SK-N-SH (cell line): Measurements from ENCODE around the gene ATP11A. TPM values are rescaled to one million over a fixed set of nuclear protein-coding genes. Genes with fewer than 3 reads are reported as not detected.

ENCODE experiments used
- CTCF ChIA-PET: fragments of 300-600, 350-600 bp; formaldehyde crosslinking; extraction: SDS; loops from one replicate; lab custom pipeline; 2021; lab: Yijun Ruan, JAX
- POLR2A ChIA-PET: fragments of 350-600 bp; sonication (Branson Sonifier 250); formaldehyde crosslinking; extraction: SDS; loops from one replicate; lab custom pipeline; 2020; ENCODE audit warnings: antibody characterized with exemption, inconsistent platforms; lab: Yijun Ruan, JAX
- DNase-seq: peaks from one replicate; pipeline ENCODE4 v3.0.0; 2012
- H2AFZ ChIP-seq: fragments of 200-600 bp; sonication (generic); 2 replicates; pipeline ENCODE4 v1.8.1; 2016; ENCODE audit warnings: antibody characterized with exemption, mild to moderate bottlenecking, low read depth
- H3F3A ChIP-seq: fragments of 200-600 bp; sonication (generic); replicated peaks from 2 replicates; pipeline ENCODE3; 2016; ENCODE audit warnings: antibody characterized with exemption, mild to moderate bottlenecking; ENCODE audit not compliant: insufficient read depth
- H3K27ac ChIP-seq, 2 experiments: fragments of 200-500 bp in 1 of 2; fragments of 200-600 bp in 1 of 2; sonication (Bioruptor generic) in 1 of 2; sonication (generic), shearing (Covaris generic) in 1 of 2; 2 replicates each; pipeline versions ENCODE4 v1.5.1 to v1.6.1; 2014 to 2016; ENCODE audit warnings: low read depth in 2 of 2, inconsistent platforms in 1 of 2, low read length in 1 of 2, mild to moderate bottlenecking in 1 of 2, mixed read lengths in 1 of 2
- H3K27me3 ChIP-seq: fragments of 200-600 bp; sonication (generic), shearing (Covaris generic); 2 replicates; pipeline ENCODE4 v1.6.1; 2016; ENCODE audit warnings: mixed run types; ENCODE audit not compliant: insufficient read depth
- H3K36me3 ChIP-seq, 2 experiments: fragments of 200-500 bp in 1 of 2; fragments of 200-600 bp in 1 of 2; sonication (Bioruptor generic) in 1 of 2; sonication (generic) in 1 of 2; replicated peaks in 1 of 2; 2 replicates each; pipeline versions ENCODE3 to v1.5.1; 2014 to 2016; ENCODE audit warnings: low read length in 1 of 2, mild to moderate bottlenecking in 1 of 2; ENCODE audit not compliant: insufficient read depth in 2 of 2, control insufficient read depth in 1 of 2
- H3K4me1 ChIP-seq, 2 experiments: fragments of 200-500 bp in 1 of 2; fragments of 200-600 bp in 1 of 2; sonication (Bioruptor generic) in 1 of 2; sonication (generic), shearing (Covaris generic) in 1 of 2; 2 replicates each; pipeline versions ENCODE4 v1.5.1 to v1.6.1; 2014 to 2016; ENCODE audit warnings: low read depth in 1 of 2, low read length in 1 of 2, mixed run types in 1 of 2; ENCODE audit not compliant: insufficient read depth in 2 of 2, control insufficient read depth in 1 of 2
- H3K4me2 ChIP-seq: fragments of 200-600 bp; sonication (generic), shearing (Covaris generic); 2 replicates; pipeline ENCODE4 v1.6.1; 2017; ENCODE audit warnings: mixed run types
- H3K4me3 ChIP-seq, 2 experiments: fragments of 200-500 bp in 1 of 2; fragments of 200-600 bp in 1 of 2; sonication (Bioruptor generic) in 1 of 2; sonication (generic), shearing (Covaris generic) in 1 of 2; 2 replicates each; pipeline versions ENCODE4 v1.5.1 to v1.8.1; 2014 to 2016; ENCODE audit warnings: low read depth in 2 of 2, inconsistent platforms in 1 of 2, low read length in 1 of 2, mild to moderate bottlenecking in 1 of 2, mixed read lengths in 1 of 2, moderate library complexity in 1 of 2
- H3K79me2 ChIP-seq: fragments of 200-600 bp; sonication (generic); 2 replicates; pipeline ENCODE4 v1.8.1; 2017; ENCODE audit warnings: mild to moderate bottlenecking; ENCODE audit not compliant: insufficient read depth
- H3K9ac ChIP-seq: fragments of 200-600 bp; sonication (generic); 2 replicates; pipeline ENCODE4 v1.6.1; 2017; ENCODE audit warnings: mixed run types
- H3K9me2 ChIP-seq: fragments of 200-600 bp; sonication (generic); 2 replicates; pipeline ENCODE4 v1.6.1; 2017; ENCODE audit warnings: mixed run types
- H3K9me3 ChIP-seq: fragments of 200-600 bp; sonication (generic); 2 replicates; pipeline ENCODE4 v1.6.1; 2017; ENCODE audit warnings: mixed run types, mild to moderate bottlenecking, moderate library complexity
- H4K20me1 ChIP-seq: fragments of 200-600 bp; sonication (generic); 2 replicates; pipeline ENCODE4 v1.6.1; 2017; ENCODE audit warnings: mild to moderate bottlenecking, mixed run types; ENCODE audit not compliant: insufficient read depth
- EZH2phosphoT487 ChIP-seq: fragments of 200-600 bp; sonication (generic); IDR thresholded peaks from 2 replicates; pipeline ENCODE4 v1.6.1; 2017; ENCODE audit warnings: low read depth, mixed run types, mild to moderate bottlenecking, antibody characterized with exemption, moderate library complexity, borderline replicate concordance
- FOXM1 ChIP-seq: IDR thresholded peaks from 2 replicates; pipeline ENCODE4 v1.4.0; 2012; ENCODE audit warnings: low read depth, mild to moderate bottlenecking
- MEF2A ChIP-seq: IDR thresholded peaks from 2 replicates; pipeline ENCODE4 v1.4.0; 2012; ENCODE audit warnings: low read depth, borderline replicate concordance
- NRF1 ChIP-seq: IDR thresholded peaks from 2 replicates; pipeline ENCODE4 v1.6.1; 2012; ENCODE audit warnings: low read depth, mild to moderate bottlenecking, low read length
- PBX3 ChIP-seq: IDR thresholded peaks from 2 replicates; pipeline ENCODE4; 2012
- POLR2AphosphoS5 ChIP-seq: IDR thresholded peaks from 2 replicates; pipeline ENCODE4 v1.6.1; 2012; ENCODE audit warnings: low read depth, low read length
- SMC3 ChIP-seq: IDR thresholded peaks from 2 replicates; pipeline ENCODE4 v1.6.1; 2012; ENCODE audit warnings: low read depth, low read length, improper control_type of control experiment
- TEAD4 ChIP-seq: IDR thresholded peaks from 2 replicates; pipeline ENCODE4 v1.4.0; 2012; ENCODE audit warnings: mild to moderate bottlenecking, borderline replicate concordance; ENCODE audit not compliant: insufficient read depth
- USF2 ChIP-seq: fragments of 150-350 bp; IDR thresholded peaks from 2 replicates; pipeline ENCODE4 v1.6.1; 2017; ENCODE audit warnings: antibody characterized with exemption, low read length, low read depth, borderline replicate concordance
- YY1 ChIP-seq: IDR thresholded peaks from 2 replicates; pipeline ENCODE4 v1.4.0; 2012; ENCODE audit warnings: low read depth, mild to moderate bottlenecking
- WGBS: methylation state at CpG from one replicate; pipeline ENCODE4 v1.1.6; 2017; ENCODE audit warnings: low lambda C conversion rate; 5-methylcytosine and 5-hydroxymethylcytosine counted together
- polyA plus RNA-seq, 3 experiments: library from polyadenylated mRNA; depleted of rRNA; stranded (reverse); fragments of >200 nt; gene quantifications; 2 replicates each; pipeline ENCODE4 v1.2.3, GENCODE V29; 2012

Gene ATP11A
- polyA plus RNA-seq, 1 of the 3 experiments (the other 2 are of a cell fraction) = 4.1 TPM

DNA sequence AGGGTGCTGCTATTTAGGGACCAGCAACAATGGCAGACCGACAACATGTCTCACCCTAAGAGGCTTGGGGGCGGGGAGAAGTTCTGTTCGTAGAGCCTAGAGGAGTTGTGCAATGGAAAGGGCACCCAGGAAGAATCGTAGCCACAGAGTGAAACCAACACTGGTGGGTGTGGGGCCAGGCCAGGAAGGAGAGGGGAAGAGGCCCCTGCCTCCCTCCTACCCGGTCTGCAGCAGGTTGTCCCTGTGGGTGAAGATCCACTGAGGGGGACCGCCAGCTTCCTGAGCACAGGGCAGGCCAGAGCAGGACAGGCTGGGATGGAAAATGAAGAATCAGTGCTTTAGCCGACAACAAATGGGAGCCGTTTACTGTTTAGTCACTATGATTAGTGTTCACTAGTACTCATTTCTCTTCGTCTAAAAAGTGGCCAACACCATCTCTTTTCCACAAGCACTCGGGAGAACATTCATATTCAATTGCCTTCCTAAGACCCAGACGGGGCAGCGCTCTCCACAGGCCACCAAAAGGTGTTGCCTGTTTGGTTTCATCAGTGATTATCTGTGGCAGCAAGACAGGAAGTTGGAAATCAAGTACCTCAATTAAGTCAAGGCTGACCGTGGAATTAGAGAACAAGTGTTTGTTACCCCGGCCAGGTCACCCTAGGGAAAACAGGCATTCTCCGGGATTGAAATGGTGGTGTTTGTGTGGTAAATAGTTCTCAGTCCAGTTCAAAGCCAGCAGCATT, 1.1 kb upstream of the ATP11A start:
- peaks cover 0 to 29% of the 10 kb centered on the region in 2 experiments; a peak in 3 of 4 replicates for H3K4me1 ChIP-seq
- 0 out of 4 replicates have a peak overlapping the region, but pooled peaks of 1 of the 2 experiments have one; percentile 34 for H3K27ac ChIP-seq
- H3K4me2 ChIP-seq = peak overlapping the region; percentile 86
- H2AFZ ChIP-seq = peak overlapping the region; percentile 100; the same call in 1 of the 2 replicates
- ChIA-PET POLR2A (no interaction called here), CTCF (interaction anchor here (0.6 to 0.8 kb wide), 2 partner anchors 9 to 48 kb away, joined by 3 read pairs; no protein-coding TSS in a partner anchor)
- no peaks in the 10 kb centered on the region for H3K9me3 ChIP-seq
- H3K79me2 ChIP-seq = peaks cover 18% of the 10 kb centered on the region; the same call in 1 of the 2 replicates
- no peaks in the 10 kb centered on the region for H3F3A ChIP-seq
- TF ChIP-seq POLR2AphosphoS5 (no peak), MEF2A (no peak), NRF1 (no peak), FOXM1 (no peak), PBX3 (no peak), SMC3 (no peak), USF2 (no peak)
- no peaks in the 10 kb centered on the region for H3K27me3 ChIP-seq
- DNase-seq = no peak
- peak overlapping the region; percentile 75 to 83 for H3K4me3 ChIP-seq
- no peak overlapping the region for H3K9ac ChIP-seq
- H4K20me1 ChIP-seq = no peaks in the 10 kb centered on the region
- H3K9me2 ChIP-seq = no peaks in the 10 kb centered on the region
- H3K36me3 ChIP-seq = no peaks in the 10 kb centered on the region
- 86% methylated on average over 15 of the region's 15 CpGs for WGBS

- DNase-seq = peak; percentile 84
- TF ChIP-seq PBX3 (no peak), YY1 (0 out of 2 replicates have a peak, but pooled peaks have one; percentile 2), TEAD4 (no peak), FOXM1 (no peak), EZH2phosphoT487 (no peak)
- Histone ChIP-seq H3K9me3 (no peaks in the 10 kb centered on the region), H3K27ac (peak overlapping the region in 1 of 2 experiments; percentile 53; a peak in 2 of 4 replicates), H3F3A (no peaks in the 10 kb centered on the region), H2AFZ (peak overlapping the region; percentile 93), H3K4me2 (peak overlapping the region; percentile 96), H3K79me2 (peaks cover 18% of the 10 kb centered on the region; the same call in 1 of the 2 replicates), H3K4me3 (peak overlapping the region; percentile 83 to 92), H3K36me3 (peaks cover 0 to 1% of the 10 kb centered on the region in 2 experiments), H4K20me1 (no peaks in the 10 kb centered on the region), H3K27me3 (no peaks in the 10 kb centered on the region), H3K9ac (peak overlapping the region; percentile 71), H3K9me2 (no peaks in the 10 kb centered on the region), H3K4me1 (peaks cover 0 to 34% of the 10 kb centered on the region in 2 experiments; a peak in 3 of 4 replicates)
- POLR2A ChIA-PET = interaction anchor here (0.6 kb wide), 1 partner anchor 336 kb away, joined by 3 read pairs; no protein-coding TSS in a partner anchor
- CTCF ChIA-PET = interaction anchor here (0.6 to 1.0 kb wide), 3 partner anchors 9 to 46 kb away, joined by 3 to 4 read pairs (median 3); no protein-coding TSS in a partner anchor
- 0% methylated on average over 7 of the region's 77 CpGs for WGBS
Observed at GRCh38 chr13:112690283-112690929, 568 bp downstream of the ATP11A start.
